NB4 (cell line): ENCODE measurements around the gene PMEL.

Source experiments
- CTCF ChIP-seq: IDR thresholded peaks from one replicate; pipeline ENCODE4 v1.5.1; 2012; ENCODE audit warnings: low read depth, low read length
- MAX ChIP-seq: IDR thresholded peaks from 2 replicates; pipeline ENCODE4 v1.6.1; 2011; ENCODE audit warnings: low read depth, low read length
- MYC ChIP-seq: IDR thresholded peaks from 2 replicates; pipeline ENCODE4 v1.6.1; 2011; ENCODE audit warnings: low read depth, low read length
- POLR2A ChIP-seq: IDR thresholded peaks from 2 replicates; pipeline ENCODE4 v1.6.1; 2011; ENCODE audit warnings: mild to moderate bottlenecking; ENCODE audit not compliant: insufficient read length; ENCODE audit errors: extremely low read depth

GRCh38 chr12:55930771-55931316 is 35.0 kb downstream of the PMEL start, which contains the start of gene DGKA:
- TF ChIP-seq CTCF: peak; percentile 80
- TF ChIP-seq POLR2A: no peak
- no peak for TF ChIP-seq MAX
- TF ChIP-seq MYC: no peak
